ENCODE measurements around the gene LCE1E.

LCE1E gene

GRCh38 chr1:152760551-152761190 is 25.4 kb upstream of the LCE1E start:
- no peak for ATAC-seq
- Mint-ChIP-seq H3K4me3 (no peak overlapping the region), H3K27ac (no peak overlapping the region), H3K27me3 (peaks cover 14% of the 10 kb centered on the region), H3K36me3 (ENCODE audit: low read depth) (no peaks in the 10 kb centered on the region), H3K4me1 (no peaks in the 10 kb centered on the region), H3K9me3 (no peaks in the 10 kb centered on the region)
- DNase-seq = no peak

- H3K9me3 Mint-ChIP-seq = no peaks in the 10 kb centered on the region
Measured at GRCh38 chr1:152761609-152762213, 24.3 kb upstream of the LCE1E start.

GRCh38 chr1:152768847-152769533 is 17.1 kb upstream of the LCE1E start:
- Mint-ChIP-seq H3K27ac (no peak overlapping the region), H3K4me3 (no peak overlapping the region), H3K4me1 (no peaks in the 10 kb centered on the region), H3K9me3 (peaks cover 4% of the 10 kb centered on the region), H3K36me3 (ENCODE audit: low read depth) (no peaks in the 10 kb centered on the region), H3K27me3 (peaks cover 10% of the 10 kb centered on the region)
- DNase-seq (no peak), ATAC-seq (no peak)

More at GRCh38 chr1:152761609-152762213, 24.3 kb upstream of the LCE1E start:
- Mint-ChIP-seq H3K4me1 (no peaks in the 10 kb centered on the region), H3K27ac (no peak overlapping the region), H3K36me3 (ENCODE audit: low read depth) (no peaks in the 10 kb centered on the region), H3K4me3 (no peak overlapping the region), H3K27me3 (peaks cover 7% of the 10 kb centered on the region)
- ATAC-seq (no peak), DNase-seq (no peak)

GRCh38 chr1:152770411-152770810 is 15.6 kb upstream of the LCE1E start:
- H3K36me3 Mint-ChIP-seq (ENCODE audit: low read depth) = no peaks in the 10 kb centered on the region
- H3K4me3 Mint-ChIP-seq = no peak overlapping the region
- no peaks in the 10 kb centered on the region for H3K4me1 Mint-ChIP-seq
- ATAC-seq (no peak), DNase-seq (no peak)
- H3K27ac Mint-ChIP-seq = no peak overlapping the region
- peaks cover 9% of the 10 kb centered on the region for H3K9me3 Mint-ChIP-seq
- peaks cover 12% of the 10 kb centered on the region for H3K27me3 Mint-ChIP-seq

- H3K4me3 Mint-ChIP-seq = no peak within 1 kb of the TSS
- no peak for ATAC-seq
- H3K27ac Mint-ChIP-seq = no peak within 1 kb of the TSS
- no peaks in the 10 kb centered on the region for H3K4me1 Mint-ChIP-seq
- H3K9me3 Mint-ChIP-seq = peaks cover 9% of the 10 kb centered on the region
- H3K27me3 Mint-ChIP-seq = peaks cover 15% of the 10 kb centered on the region
- no peaks in the 10 kb centered on the region for H3K36me3 Mint-ChIP-seq (ENCODE audit: low read depth)
- DNase-seq = no peak
Measured at GRCh38 chr1:152774875-152775274, 11.2 kb upstream of the LCE1E start, which contains the start of gene LCE1F. LCE1F (plus strand) TSS chr1:152775140; CDS start chr1:152776372, 1,232 bp downstream.

GRCh38 chr1:152776361-152776760 is 9.7 kb upstream of the LCE1E start:
- no peak for DNase-seq
- H3K36me3 Mint-ChIP-seq (ENCODE audit: low read depth) = no peaks in the 10 kb centered on the region
- no peak for ATAC-seq
- peaks cover 9% of the 10 kb centered on the region for H3K9me3 Mint-ChIP-seq
- peaks cover 15% of the 10 kb centered on the region for H3K27me3 Mint-ChIP-seq
- no peak overlapping the region for H3K4me3 Mint-ChIP-seq
- no peaks in the 10 kb centered on the region for H3K4me1 Mint-ChIP-seq
- no peak overlapping the region for H3K27ac Mint-ChIP-seq

GRCh38 chr1:152777510-152778137 is 8.4 kb upstream of the LCE1E start:
- Mint-ChIP-seq H3K27ac (no peak overlapping the region), H3K4me3 (no peak overlapping the region), H3K36me3 (ENCODE audit: low read depth) (no peaks in the 10 kb centered on the region), H3K27me3 (peaks cover 14% of the 10 kb centered on the region), H3K4me1 (no peaks in the 10 kb centered on the region), H3K9me3 (peaks cover 6% of the 10 kb centered on the region)
- no peak for DNase-seq
- no peak for ATAC-seq

GRCh38 chr1:152783095-152783494 is 3.0 kb upstream of the LCE1E start:
- no peaks in the 10 kb centered on the region for H3K9me3 Mint-ChIP-seq
- DNase-seq = no peak
- no peaks in the 10 kb centered on the region for H3K4me1 Mint-ChIP-seq
- H3K27ac Mint-ChIP-seq = no peak overlapping the region
- H3K27me3 Mint-ChIP-seq = peaks cover 29% of the 10 kb centered on the region
- ATAC-seq = no peak
- no peak overlapping the region for H3K4me3 Mint-ChIP-seq
- H3K36me3 Mint-ChIP-seq (ENCODE audit: low read depth) = no peaks in the 10 kb centered on the region

GRCh38 chr1:152795686-152796085 is 9.6 kb downstream of the LCE1E start:
- DNase-seq = no peak
- H3K27ac Mint-ChIP-seq = no peak overlapping the region

GRCh38 chr1:152796421-152796820 is 10.4 kb downstream of the LCE1E start, which contains the start of gene LCE1D:
LCE1D (plus strand) TSS chr1:152796721; CDS start chr1:152797795, 1,074 bp downstream.
- DNase-seq (no peak), ATAC-seq (no peak)
- Mint-ChIP-seq H3K9me3 (no peaks in the 10 kb centered on the region), H3K27ac (no peak within 1 kb of the TSS), H3K4me3 (no peak within 1 kb of the TSS), H3K4me1 (no peaks in the 10 kb centered on the region), H3K27me3 (peaks cover 18% of the 10 kb centered on the region), H3K36me3 (ENCODE audit: low read depth) (no peaks in the 10 kb centered on the region)

More at GRCh38 chr1:152795686-152796085, 9.6 kb downstream of the LCE1E start:
- Mint-ChIP-seq H3K36me3 (ENCODE audit: low read depth) (no peaks in the 10 kb centered on the region), H3K27me3 (peaks cover 18% of the 10 kb centered on the region), H3K9me3 (no peaks in the 10 kb centered on the region), H3K4me1 (no peaks in the 10 kb centered on the region), H3K4me3 (no peak overlapping the region)
- no peak for ATAC-seq

GRCh38 chr1:152801333-152801732 is 15.3 kb downstream of the LCE1E start:
- Mint-ChIP-seq H3K4me3 (no peak overlapping the region), H3K27ac (no peak overlapping the region), H3K9me3 (no peaks in the 10 kb centered on the region), H3K4me1 (no peaks in the 10 kb centered on the region), H3K27me3 (peaks cover 18% of the 10 kb centered on the region), H3K36me3 (ENCODE audit: low read depth) (no peaks in the 10 kb centered on the region)
- no peak for DNase-seq
- no peak for ATAC-seq

- DNase-seq = no peak
- H3K27ac Mint-ChIP-seq = no peak within 1 kb of the TSS
- no peaks in the 10 kb centered on the region for H3K9me3 Mint-ChIP-seq
- no peak for ATAC-seq
- no peaks in the 10 kb centered on the region for H3K36me3 Mint-ChIP-seq (ENCODE audit: low read depth)
- H3K27me3 Mint-ChIP-seq = peaks cover 10% of the 10 kb centered on the region
- no peaks in the 10 kb centered on the region for H3K4me1 Mint-ChIP-seq
- H3K4me3 Mint-ChIP-seq = no peak within 1 kb of the TSS
Measured at GRCh38 chr1:152806576-152806975, 20.5 kb downstream of the LCE1E start, which contains the start of gene LCE1C. LCE1C (minus strand) TSS chr1:152806651; CDS start chr1:152805478, 1,173 bp downstream.

GRCh38 chr1:152811050-152811449 is 25.0 kb downstream of the LCE1E start:
- DNase-seq = no peak
- Mint-ChIP-seq H3K27ac (no peak overlapping the region), H3K27me3 (peaks cover 8% of the 10 kb centered on the region), H3K36me3 (ENCODE audit: low read depth) (no peaks in the 10 kb centered on the region), H3K4me1 (no peaks in the 10 kb centered on the region), H3K4me3 (no peak overlapping the region), H3K9me3 (no peaks in the 10 kb centered on the region)
- no peak for ATAC-seq

GRCh38 chr1:152811671-152812070 is 25.6 kb downstream of the LCE1E start, which contains the start of gene LCE1B:
LCE1B (plus strand) TSS chr1:152811971; CDS start chr1:152812447, 476 bp downstream.
- no peaks in the 10 kb centered on the region for H3K36me3 Mint-ChIP-seq (ENCODE audit: low read depth)
- H3K4me3 Mint-ChIP-seq = no peak within 1 kb of the TSS
- no peak for DNase-seq
- no peaks in the 10 kb centered on the region for H3K9me3 Mint-ChIP-seq
- H3K27me3 Mint-ChIP-seq = peaks cover 8% of the 10 kb centered on the region
- no peak for ATAC-seq
- no peaks in the 10 kb centered on the region for H3K4me1 Mint-ChIP-seq
- no peak within 1 kb of the TSS for H3K27ac Mint-ChIP-seq

Measured in activated naive CD8-positive, alpha-beta T cell treated with anti-CD3 and anti-CD28 coated beads, Interleukin-2, amount 50 U/mL, for 24 hours (primary cell).